CD4-positive, alpha-beta T cell treated with Interleukin-10 for 1 hour (primary cell): ENCODE measurements around the gene FMNL2.
"Not testable (repeated sequence)": the region's sequence is repeated elsewhere in the genome, so short reads cannot be mapped to it uniquely, and the experiment has no call there.

Source experiments
- DNase-seq: peaks from one replicate; pipeline ENCODE4 v3.0.0-alpha.2; 2020

FMNL2 gene

DNA sequence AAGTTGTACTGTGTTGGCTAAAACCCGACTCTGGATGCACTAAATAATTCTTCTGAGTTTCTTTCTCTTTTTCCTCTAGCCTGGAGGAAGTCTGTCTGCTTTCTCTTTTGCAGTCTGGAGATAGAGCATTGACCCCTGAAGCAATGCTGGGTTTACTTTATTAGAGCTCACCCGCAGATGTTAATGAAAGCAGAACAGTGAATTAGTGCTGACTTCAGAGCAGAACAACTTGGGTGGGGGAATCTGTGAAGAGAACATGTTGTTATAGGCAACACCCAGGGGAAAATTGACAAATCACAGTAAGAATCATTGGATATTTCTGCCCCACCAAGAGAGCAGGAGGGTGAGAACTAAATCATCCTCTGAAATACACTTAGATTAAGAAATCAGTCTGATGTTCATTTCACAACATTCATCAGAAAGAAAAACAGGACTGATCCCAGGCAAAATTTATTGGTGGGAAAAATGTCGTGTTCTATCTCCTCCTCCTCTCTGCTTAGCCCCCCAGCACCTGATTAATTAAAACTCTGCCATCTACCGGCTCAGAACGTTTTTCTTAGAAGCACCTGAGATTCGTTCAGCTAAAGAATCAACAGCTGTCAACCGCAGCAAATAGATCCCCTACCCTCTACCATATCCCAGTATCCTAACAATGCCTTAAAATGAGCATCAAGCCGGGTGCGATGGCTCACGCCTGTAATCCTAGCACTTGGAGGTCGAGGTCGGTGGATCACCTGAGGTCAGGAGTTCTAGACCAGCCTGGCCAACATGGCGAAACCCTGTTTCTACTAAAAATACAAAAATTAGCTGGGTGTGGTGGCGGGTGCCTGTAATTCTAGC is 165.1 kb downstream of the FMNL2 start:
- DNase-seq: no peak

GRCh38 chr2:152500772-152501171 is 165.8 kb downstream of the FMNL2 start:
- no peak for DNase-seq

DNA sequence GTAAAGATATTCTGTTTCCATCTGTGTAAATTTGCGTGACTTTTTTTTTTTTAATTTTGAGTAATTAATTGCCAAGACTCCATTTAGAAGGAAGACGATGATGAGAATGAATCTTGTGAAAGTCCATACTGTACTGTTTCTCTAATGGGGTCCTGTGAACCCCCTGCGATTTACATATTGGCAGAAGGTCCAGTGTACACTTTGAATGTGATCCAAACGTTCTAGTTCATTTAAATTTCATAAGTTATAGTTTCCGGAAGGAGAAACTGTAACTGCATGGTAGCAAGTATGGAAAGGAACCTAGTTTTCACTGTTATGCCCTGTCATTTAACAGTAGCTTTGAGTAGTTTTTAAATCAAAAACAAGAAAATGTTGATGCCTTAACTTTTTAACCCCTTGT is 166.7 kb downstream of the FMNL2 start:
- no peak for DNase-seq

GRCh38 chr2:152504618-152505017 is 169.6 kb downstream of the FMNL2 start:
- DNase-seq: no peak

GRCh38 chr2:152505495-152505906 is 170.5 kb downstream of the FMNL2 start:
- no peak for DNase-seq

DNA sequence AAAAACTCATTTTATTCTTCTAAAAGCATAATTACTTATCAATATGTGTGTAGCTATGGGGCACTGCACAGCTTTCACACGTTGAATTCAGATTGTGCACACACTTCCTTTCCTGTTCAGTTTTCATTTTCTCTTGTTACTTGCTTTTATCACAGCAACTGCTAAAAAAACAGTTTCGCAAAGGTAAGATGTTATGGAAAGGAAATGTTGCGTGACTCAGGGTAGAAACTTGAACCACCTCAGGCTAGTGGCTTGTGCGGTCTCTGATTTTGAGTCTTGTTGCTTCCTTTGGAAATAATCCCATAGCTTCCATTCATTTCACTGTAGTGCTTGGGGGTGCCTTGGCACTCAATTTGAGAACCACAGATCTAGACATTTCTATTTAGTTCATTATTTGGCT is 171.9 kb downstream of the FMNL2 start:
- DNase-seq: no peak

- no peak for DNase-seq
Measured at GRCh38 chr2:152507907-152508306, 172.9 kb downstream of the FMNL2 start.

GRCh38 chr2:152508446-152508845 is 173.5 kb downstream of the FMNL2 start:
- DNase-seq: no peak

DNA sequence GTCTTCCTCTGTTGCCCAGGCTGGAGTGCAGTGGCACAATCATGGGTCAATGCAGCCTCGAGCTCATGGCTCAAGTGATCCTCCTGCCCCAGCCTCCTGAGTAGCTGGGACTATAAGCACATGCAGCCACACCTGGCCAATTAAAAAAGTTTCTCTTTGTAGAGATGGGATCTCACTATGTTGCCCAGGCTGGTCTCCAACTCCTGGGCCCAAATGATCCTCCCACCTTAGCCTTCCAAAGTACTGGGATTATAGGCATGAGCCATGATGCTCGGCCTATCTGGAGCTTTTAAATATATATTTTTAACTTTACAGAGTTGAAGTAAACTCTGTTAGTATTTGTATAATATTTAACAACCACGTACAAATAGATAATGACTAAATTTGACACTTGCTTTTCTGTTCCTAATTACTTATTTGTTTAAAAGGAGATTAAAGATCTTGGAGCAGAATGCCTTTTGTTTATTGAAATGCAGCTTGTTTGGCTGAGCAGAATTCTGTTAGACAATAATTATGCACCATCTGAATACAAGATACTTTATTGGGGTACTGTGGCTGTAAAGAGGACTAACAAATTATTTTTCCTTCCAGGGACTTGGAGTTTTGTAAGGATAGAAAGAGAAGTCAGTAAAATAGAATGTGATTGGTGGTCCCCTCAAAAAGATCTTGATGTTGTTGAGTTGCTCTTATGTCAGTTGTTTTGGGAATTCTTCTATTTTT is 175.0 kb downstream of the FMNL2 start:
- no peak for DNase-seq

- DNase-seq: no peak
Measured at GRCh38 chr2:152510621-152511020, 175.6 kb downstream of the FMNL2 start.

DNA sequence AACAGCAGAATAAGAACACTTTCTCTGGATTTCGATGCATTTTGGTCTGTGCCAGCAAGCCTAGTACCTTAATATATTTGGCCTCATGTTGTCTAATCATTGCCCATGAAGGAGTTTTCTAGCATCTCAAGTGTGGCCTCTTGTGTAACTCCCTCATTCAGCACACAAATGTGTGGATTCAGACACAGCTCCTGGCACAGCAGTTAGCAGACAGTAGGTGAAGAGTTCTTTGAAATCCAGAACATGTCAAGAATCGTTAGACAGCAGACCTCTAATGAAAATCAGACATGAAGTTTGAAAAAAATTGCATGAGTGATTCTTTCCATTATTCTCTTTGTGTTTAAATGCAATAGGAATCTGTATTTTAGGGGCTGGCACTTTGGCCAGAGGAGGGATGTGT is 177.0 kb downstream of the FMNL2 start:
- no peak for DNase-seq

DNA sequence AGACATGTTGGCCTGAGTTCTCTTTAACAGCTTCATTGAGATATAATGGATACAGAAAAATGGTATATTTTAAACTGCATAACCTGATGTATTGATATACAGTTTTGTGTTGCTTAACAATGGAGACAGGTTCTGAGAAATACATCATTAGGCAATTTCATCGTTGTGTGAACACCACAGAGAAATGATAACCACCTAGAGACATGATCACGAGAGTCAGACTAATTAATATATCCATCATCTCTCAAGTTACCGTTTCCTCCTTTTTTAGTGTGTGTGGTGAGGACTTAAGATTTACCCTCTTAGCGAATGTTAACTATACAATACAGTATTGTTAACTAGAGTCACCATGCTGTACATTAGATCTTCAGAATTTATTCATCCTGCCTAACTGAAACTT is 178.1 kb downstream of the FMNL2 start:
- DNase-seq: no peak

DNA sequence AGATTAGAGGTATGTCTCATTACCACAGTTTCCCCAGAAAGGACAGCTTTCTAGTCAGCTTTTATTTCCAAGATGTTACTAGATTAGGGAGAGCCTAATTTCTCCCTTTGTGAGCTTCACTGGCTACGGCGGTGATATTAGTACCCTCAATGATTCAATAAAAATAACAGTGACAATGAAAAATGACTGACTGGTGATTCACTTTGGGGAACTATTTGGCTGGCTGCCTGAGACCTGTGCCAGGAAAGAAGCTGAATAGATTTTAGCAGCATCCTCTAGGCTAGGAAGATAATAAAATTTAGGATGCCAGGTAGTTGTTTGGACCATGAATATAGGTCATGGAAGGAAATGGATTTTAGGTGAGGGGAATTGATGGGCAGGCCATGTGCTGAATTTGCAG is 178.7 kb downstream of the FMNL2 start:
- no peak for DNase-seq

DNA sequence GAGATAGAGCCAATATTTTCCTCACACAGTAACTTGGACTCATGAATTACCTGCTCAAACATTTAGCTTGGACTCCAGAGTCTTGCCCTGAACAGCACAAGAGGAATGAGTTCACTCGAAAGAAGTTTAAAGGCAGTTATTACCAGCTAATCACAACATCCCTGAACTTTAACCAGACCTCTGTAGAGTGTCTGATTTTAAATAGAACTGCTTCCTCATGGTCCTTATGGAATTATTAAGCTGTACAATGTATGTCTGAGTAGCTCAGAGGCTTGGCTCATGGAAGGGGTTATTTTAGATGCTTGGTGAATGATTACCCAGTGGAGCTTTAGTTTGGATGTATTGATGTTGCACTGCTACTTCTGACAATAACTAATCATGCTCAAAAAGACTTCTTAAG is 183.1 kb downstream of the FMNL2 start:
- no peak for DNase-seq

- DNase-seq: no peak
Measured at GRCh38 chr2:152518641-152519580, 183.9 kb downstream of the FMNL2 start.

- no peak for DNase-seq
Measured at GRCh38 chr2:152519581-152519952, 184.6 kb downstream of the FMNL2 start.

DNA sequence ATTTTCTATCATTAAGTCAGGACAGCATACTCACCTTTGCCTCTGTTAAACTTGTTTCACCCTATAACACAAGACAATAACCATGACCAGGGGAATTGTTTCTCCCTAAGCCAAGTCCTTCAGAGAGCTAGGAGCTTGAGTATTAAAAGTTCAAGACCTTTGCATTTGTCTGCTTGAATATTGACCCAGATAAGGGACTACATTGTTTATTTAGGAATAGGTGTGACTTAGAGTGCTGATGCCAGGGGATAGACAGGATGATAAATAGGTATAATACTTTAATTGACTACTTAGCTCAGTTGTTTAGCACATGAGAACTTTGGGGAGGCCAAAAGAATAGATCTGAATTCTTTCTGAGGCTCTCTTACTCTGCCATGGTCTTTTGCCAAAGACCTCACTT is 185.8 kb downstream of the FMNL2 start:
- DNase-seq: no peak

GRCh38 chr2:152522446-152522845 is 187.5 kb downstream of the FMNL2 start:
- not testable (repeated sequence) for DNase-seq

DNA sequence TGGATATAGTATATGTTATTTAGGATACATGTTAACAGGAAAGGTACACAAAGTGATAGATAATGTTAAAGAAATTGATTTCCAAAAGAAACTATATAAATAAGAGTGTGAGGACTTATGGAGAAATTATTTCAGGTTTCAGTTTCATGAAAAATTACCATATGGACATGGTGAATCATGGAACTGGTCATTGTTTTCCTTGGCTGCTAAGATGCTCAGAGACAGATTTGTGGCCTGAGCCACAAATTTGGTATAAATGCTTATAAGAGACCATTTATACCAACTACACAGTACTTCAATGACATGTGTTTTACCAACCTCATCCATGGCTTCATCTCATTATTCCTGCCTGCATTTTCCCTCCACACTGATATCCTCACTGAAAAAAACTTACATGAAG is 188.1 kb downstream of the FMNL2 start:
- no peak for DNase-seq

GRCh38 chr2:152525277-152525838 is 190.4 kb downstream of the FMNL2 start:
- no peak for DNase-seq

- DNase-seq: no peak
Measured at GRCh38 chr2:152529420-152530115, 194.6 kb downstream of the FMNL2 start.

DNA sequence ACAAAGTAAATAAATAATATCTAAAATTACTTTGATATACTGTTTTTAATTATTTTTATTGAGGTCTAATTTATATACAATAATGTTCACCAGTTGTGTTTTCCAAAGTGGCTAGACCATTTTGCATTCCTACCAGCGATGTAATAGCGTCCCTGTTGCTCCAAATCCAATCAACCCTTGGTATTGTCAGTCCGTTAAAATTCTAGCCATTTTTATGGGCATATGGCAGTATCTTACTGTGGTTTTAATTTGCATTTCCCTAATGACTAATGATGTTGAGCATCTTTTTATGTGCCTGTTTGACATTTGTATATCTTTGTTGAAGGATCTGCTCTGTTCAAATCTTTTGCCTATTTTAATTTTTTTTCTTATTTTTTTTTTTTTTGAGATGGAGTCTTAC is 197.3 kb downstream of the FMNL2 start:
- DNase-seq: no peak
